A673 (cell line): ENCODE measurements around the gene GUCA2A.

Source experiments
- EZH2 ChIP-seq: fragments of 200-600 bp; sonication (generic); IDR thresholded peaks from 2 replicates; pipeline ENCODE4 v1.6.1; 2017; ENCODE audit warnings: borderline replicate concordance, low read depth, mild to moderate bottlenecking, mixed read lengths, antibody characterized with exemption, low read length; ENCODE audit not compliant: poor library complexity, severe bottlenecking
- TF ChIP-seq, protein P1 (sequence below): fragments of 300-800, 200-600 bp; sonication (generic); conservative IDR thresholded peaks from 2 replicates; pipeline ENCODE4 v1.5.1; 2017; ENCODE audit warnings: low read depth, mild to moderate bottlenecking, antibody characterized with exemption, low read length, moderate library complexity, mixed read lengths

DNA sequence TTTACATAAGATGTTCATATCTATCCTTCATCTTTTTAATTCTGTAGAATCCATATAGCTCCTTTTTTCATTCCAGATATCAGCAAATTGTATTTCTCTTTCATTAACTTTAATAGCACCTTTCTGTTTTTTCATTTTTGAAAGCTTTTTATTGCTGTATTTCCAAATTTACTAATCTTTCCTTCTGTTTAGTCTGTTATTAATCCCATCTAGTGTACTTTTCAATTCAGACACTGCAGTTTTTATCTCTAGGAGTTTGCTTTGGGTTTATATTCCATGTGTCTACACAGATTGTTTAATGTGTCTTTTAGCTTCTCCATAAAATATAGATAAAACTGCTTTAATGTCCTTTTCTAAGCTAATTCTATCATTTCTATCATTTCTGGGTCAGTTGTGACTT, 37.4 kb upstream of the GUCA2A start:
- TF ChIP-seq, protein P1, sequence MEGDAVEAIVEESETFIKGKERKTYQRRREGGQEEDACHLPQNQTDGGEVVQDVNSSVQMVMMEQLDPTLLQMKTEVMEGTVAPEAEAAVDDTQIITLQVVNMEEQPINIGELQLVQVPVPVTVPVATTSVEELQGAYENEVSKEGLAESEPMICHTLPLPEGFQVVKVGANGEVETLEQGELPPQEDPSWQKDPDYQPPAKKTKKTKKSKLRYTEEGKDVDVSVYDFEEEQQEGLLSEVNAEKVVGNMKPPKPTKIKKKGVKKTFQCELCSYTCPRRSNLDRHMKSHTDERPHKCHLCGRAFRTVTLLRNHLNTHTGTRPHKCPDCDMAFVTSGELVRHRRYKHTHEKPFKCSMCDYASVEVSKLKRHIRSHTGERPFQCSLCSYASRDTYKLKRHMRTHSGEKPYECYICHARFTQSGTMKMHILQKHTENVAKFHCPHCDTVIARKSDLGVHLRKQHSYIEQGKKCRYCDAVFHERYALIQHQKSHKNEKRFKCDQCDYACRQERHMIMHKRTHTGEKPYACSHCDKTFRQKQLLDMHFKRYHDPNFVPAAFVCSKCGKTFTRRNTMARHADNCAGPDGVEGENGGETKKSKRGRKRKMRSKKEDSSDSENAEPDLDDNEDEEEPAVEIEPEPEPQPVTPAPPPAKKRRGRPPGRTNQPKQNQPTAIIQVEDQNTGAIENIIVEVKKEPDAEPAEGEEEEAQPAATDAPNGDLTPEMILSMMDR, result no peak
- TF ChIP-seq EZH2, result no peak
